Measurements from ENCODE around the gene CACNG1. TPM values are rescaled to one million over a fixed set of nuclear protein-coding genes. Genes with fewer than 3 reads are reported as not detected.

Gene CACNG1
- total and polyA plus RNA-seq, 2 of the 4 experiments (the other 2 are of a cell fraction) = not detected

- CTCF ChIA-PET = no interaction called here
Measured at GRCh38 chr17:67080804-67081203, 36.5 kb downstream of the CACNG1 start.

More at GRCh38 chr17:67080804-67081203, 36.5 kb downstream of the CACNG1 start:
- H3K9ac ChIP-seq (ENCODE audit: low read depth, low read length) = no peak overlapping the region
- TF ChIP-seq ELK1 (IDR thresholded peaks at IDR 0.05; ENCODE audit: borderline replicate concordance, low read depth, low read length) (no peak), USF2 (IDR thresholded peaks at IDR 0.05; ENCODE audit: low read depth, low read length) (no peak), SMC3 (IDR thresholded peaks at IDR 0.05; ENCODE audit: low read depth, low read length) (no peak), CEBPB (IDR thresholded peaks at IDR 0.05; ENCODE audit: low read depth, low read length) (no peak), MAZ (IDR thresholded peaks at IDR 0.05; ENCODE audit: borderline replicate concordance, low read depth, low read length) (no peak), NFE2L2 (IDR thresholded peaks at IDR 0.05; ENCODE audit: low read depth, low read length) (no peak), RAD21 (IDR thresholded peaks at IDR 0.05; ENCODE audit: low read length) (no peak), FOS (IDR thresholded peaks at IDR 0.05; ENCODE audit: low read depth, low read length) (no peak), RFX5 (IDR thresholded peaks at IDR 0.05; ENCODE audit: low read depth, low read length) (no peak), MAFK (IDR thresholded peaks at IDR 0.05; ENCODE audit: low read depth, low read length) (no peak), RCOR1 (IDR thresholded peaks at IDR 0.05; ENCODE audit: insufficient replicate concordance, low read length) (no peak), BHLHE40 (IDR thresholded peaks at IDR 0.05; ENCODE audit: low read depth, low read length) (no peak)
- intact Hi-C loops (cut with micrococcal nuclease) (no loop called here), dilution Hi-C loops (cut with HindIII; ENCODE audit: low sequenced_read_pairs, unreplicated experiment) (no loop called here), in situ Hi-C loops (cut with MboI; ENCODE audit: low sequenced_read_pairs) (no loop called here)
- H3K4ac ChIP-seq (ENCODE audit: low read depth, low read length) = no peak overlapping the region
- H2AFZ ChIP-seq (replicated peaks; ENCODE audit: low read length, poor library complexity) = no peak overlapping the region
- no peak overlapping the region for H3K4me2 ChIP-seq (ENCODE audit: low read depth, low read length)
- H2AK9ac ChIP-seq (replicated peaks; ENCODE audit: low read depth, low read length, poor library complexity) = no peak overlapping the region
- BruUV-seq (replicated peaks) = no TSS peak
- H2AK5ac ChIP-seq (ENCODE audit: low read depth, low read length) = no peak overlapping the region
- no peak for DNase-seq
- peaks cover 11 to 20% of the 10 kb centered on the region in 2 experiments; a peak in 2 of 4 replicates for H3K79me1 ChIP-seq (ENCODE audit: low read depth in 1 of 2, low read length in 2 of 2)
- no peak overlapping the region for H2BK20ac ChIP-seq (ENCODE audit: low read depth, low read length)
- H2BK5ac ChIP-seq (ENCODE audit: low read depth, low read length, poor library complexity, severe bottlenecking) = no peak overlapping the region
- no peak overlapping the region for H3K18ac ChIP-seq (ENCODE audit: low read depth, low read length)
- no peak for ATAC-seq (ENCODE audit: low read depth)
- H3K9me1 ChIP-seq (ENCODE audit: insufficient read depth, low read length) = peaks cover 4% of the 10 kb centered on the region; the same call in 1 of the 2 replicates
- peaks cover 14% of the 10 kb centered on the region for H3K36me3 ChIP-seq (ENCODE audit: control insufficient read depth, insufficient read depth, low read length)
- no peak overlapping the region for H3K14ac ChIP-seq (replicated peaks; ENCODE audit: low read depth, low read length)
- H4K8ac ChIP-seq (ENCODE audit: low read depth in 2 of 2, low read length in 2 of 2) = no peak overlapping the region
- H4K91ac ChIP-seq (ENCODE audit: insufficient read depth, low read depth, low read length) = no peak overlapping the region
- H3K4me3 ChIP-seq (ENCODE audit: insufficient read depth, low read depth, low read length) = no peak overlapping the region
- no peak overlapping the region for H3K27ac ChIP-seq (ENCODE audit: insufficient read depth, low read length)
- H4K20me1 ChIP-seq (ENCODE audit: insufficient read depth, low read length) = no peaks in the 10 kb centered on the region; the same call in 1 of the 2 replicates
- H2BK15ac ChIP-seq (ENCODE audit: low read depth, low read length) = no peak overlapping the region
- H4K5ac ChIP-seq (ENCODE audit: low read depth, low read length) = no peak overlapping the region
- H3K23ac ChIP-seq (ENCODE audit: low read depth, low read length) = no peak overlapping the region
- no peaks in the 10 kb centered on the region for H3K27me3 ChIP-seq (ENCODE audit: control insufficient read depth, insufficient read depth, low read length)
- no peak overlapping the region for H2BK120ac ChIP-seq (ENCODE audit: low read depth, low read length)
- no CpG with 5 or more reads among the region's 2 CpGs for WGBS, 2 experiments (ENCODE audit: extremely low coverage in 2 of 2, insufficient read length in 1 of 2)
- H3K4me1 ChIP-seq (ENCODE audit: control insufficient read depth, insufficient read depth, low read length) = no peaks in the 10 kb centered on the region
- H3K56ac ChIP-seq (ENCODE audit: extremely low read depth, insufficient read depth, low read length) = no peak overlapping the region
- no peaks in the 10 kb centered on the region for H3K9me3 ChIP-seq (ENCODE audit: control insufficient read depth, insufficient read depth, low read length)
- POLR2A ChIA-PET (ENCODE audit: unreplicated experiment) = no interaction called here

All from IMR-90 (cell line).